Urothelium cell line (cell line): ENCODE results near the gene ADSS2.

ENCODE experiments used
- DNase-seq: peaks from one replicate; pipeline ENCODE4 v3.0.0; 2011; ENCODE audit warnings: low spot score, mixed read lengths
- FAIRE-seq: peaks from 2 replicates; lab custom pipeline; 2011; peaks lifted over from hg19 to GRCh38; lab: Jason Lieb, UNC

ADSS2 gene

GRCh38 chr1:244447024-244447423 is 4.7 kb downstream of the ADSS2 start:
- FAIRE-seq (no peak), DNase-seq (no peak)

GRCh38 chr1:244445320-244446181 is 6.2 kb downstream of the ADSS2 start:
- FAIRE-seq (no peak), DNase-seq (no peak)

GRCh38 chr1:244444854-244445253 is 6.9 kb downstream of the ADSS2 start:
- DNase-seq (no peak), FAIRE-seq (no peak)

- DNase-seq (no peak), FAIRE-seq (no peak)
Observed at GRCh38 chr1:244442850-244443249, 8.9 kb downstream of the ADSS2 start.

- FAIRE-seq = no peak
- DNase-seq = no peak
Observed at GRCh38 chr1:244439391-244440032, 12.2 kb downstream of the ADSS2 start.

- FAIRE-seq = no peak
Observed at GRCh38 chr1:244437086-244437468, 14.6 kb downstream of the ADSS2 start.

GRCh38 chr1:244436336-244437085 is 15.2 kb downstream of the ADSS2 start:
- FAIRE-seq (no peak), DNase-seq (no peak)

More at GRCh38 chr1:244437086-244437468, 14.6 kb downstream of the ADSS2 start:
- no peak for DNase-seq

GRCh38 chr1:244435562-244436205 is 16.0 kb downstream of the ADSS2 start:
- DNase-seq (peak; percentile 27), FAIRE-seq (peak; percentile 9)

GRCh38 chr1:244431166-244431565 is 20.5 kb downstream of the ADSS2 start:
- no peak for DNase-seq
- no peak for FAIRE-seq

- FAIRE-seq (no peak), DNase-seq (no peak)
Observed at GRCh38 chr1:244429818-244430217, 21.9 kb downstream of the ADSS2 start.

GRCh38 chr1:244427647-244428046 is 24.1 kb downstream of the ADSS2 start:
- no peak for DNase-seq
- no peak for FAIRE-seq

GRCh38 chr1:244424649-244425334 is 26.9 kb downstream of the ADSS2 start:
- FAIRE-seq = no peak
- no peak for DNase-seq

- no peak for FAIRE-seq
- no peak for DNase-seq
Observed at GRCh38 chr1:244422174-244422573, 29.5 kb downstream of the ADSS2 start.

- FAIRE-seq (no peak), DNase-seq (no peak)
Observed at GRCh38 chr1:244419024-244419423, 32.7 kb downstream of the ADSS2 start.

- FAIRE-seq (no peak), DNase-seq (no peak)
Observed at GRCh38 chr1:244414543-244414942, 37.2 kb downstream of the ADSS2 start.

GRCh38 chr1:244413736-244414135 is 38.0 kb downstream of the ADSS2 start:
- no peak for FAIRE-seq
- DNase-seq = no peak

- DNase-seq = no peak
- FAIRE-seq = no peak
Observed at GRCh38 chr1:244412176-244412575, 39.5 kb downstream of the ADSS2 start.

- DNase-seq (no peak), FAIRE-seq (no peak)
Observed at GRCh38 chr1:244409701-244410100, 42.0 kb downstream of the ADSS2 start.

GRCh38 chr1:244406337-244406736 is 45.4 kb downstream of the ADSS2 start:
- DNase-seq (no peak), FAIRE-seq (no peak)

GRCh38 chr1:244405856-244406255 is 45.9 kb downstream of the ADSS2 start:
- no peak for DNase-seq
- FAIRE-seq = no peak
